Activated CD4-positive, alpha-beta T cell treated with anti-CD3 and anti-CD28 coated beads for 48 hours (primary cell): ENCODE results near the gene FBXL17.
"Not testable (repeated sequence)": the region's sequence is repeated elsewhere in the genome, so short reads cannot be mapped to it uniquely, and the experiment has no call there.

Experiments
- DNase-seq: peaks from one replicate; pipeline ENCODE4 v3.0.0-alpha.2; 2020

FBXL17 gene

DNA sequence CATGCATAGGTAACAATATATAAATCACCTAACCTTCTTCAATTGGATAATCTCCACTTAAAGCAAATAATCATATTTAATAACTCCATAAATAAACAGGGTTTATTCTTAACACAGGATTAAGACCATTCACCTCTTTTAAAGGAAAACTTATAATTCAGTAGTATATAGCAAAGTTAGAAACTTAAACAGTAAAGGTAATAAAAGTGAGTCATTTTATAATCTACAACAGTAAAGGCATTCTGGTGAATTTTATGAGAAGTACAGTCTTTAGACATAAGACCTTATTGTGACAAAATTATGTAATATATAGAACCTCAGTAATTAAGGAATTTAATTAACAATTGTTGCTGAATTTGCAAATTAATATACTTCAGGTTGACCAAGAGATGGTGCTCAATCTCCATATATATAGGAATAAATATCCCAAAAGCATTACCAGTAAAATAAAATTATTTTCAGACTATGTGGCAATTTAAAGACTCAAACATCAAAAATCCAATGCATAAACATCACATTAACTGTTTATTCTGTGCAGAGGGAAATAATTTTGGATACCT is 84.8 kb downstream of the FBXL17 start:
- no peak for DNase-seq

DNA sequence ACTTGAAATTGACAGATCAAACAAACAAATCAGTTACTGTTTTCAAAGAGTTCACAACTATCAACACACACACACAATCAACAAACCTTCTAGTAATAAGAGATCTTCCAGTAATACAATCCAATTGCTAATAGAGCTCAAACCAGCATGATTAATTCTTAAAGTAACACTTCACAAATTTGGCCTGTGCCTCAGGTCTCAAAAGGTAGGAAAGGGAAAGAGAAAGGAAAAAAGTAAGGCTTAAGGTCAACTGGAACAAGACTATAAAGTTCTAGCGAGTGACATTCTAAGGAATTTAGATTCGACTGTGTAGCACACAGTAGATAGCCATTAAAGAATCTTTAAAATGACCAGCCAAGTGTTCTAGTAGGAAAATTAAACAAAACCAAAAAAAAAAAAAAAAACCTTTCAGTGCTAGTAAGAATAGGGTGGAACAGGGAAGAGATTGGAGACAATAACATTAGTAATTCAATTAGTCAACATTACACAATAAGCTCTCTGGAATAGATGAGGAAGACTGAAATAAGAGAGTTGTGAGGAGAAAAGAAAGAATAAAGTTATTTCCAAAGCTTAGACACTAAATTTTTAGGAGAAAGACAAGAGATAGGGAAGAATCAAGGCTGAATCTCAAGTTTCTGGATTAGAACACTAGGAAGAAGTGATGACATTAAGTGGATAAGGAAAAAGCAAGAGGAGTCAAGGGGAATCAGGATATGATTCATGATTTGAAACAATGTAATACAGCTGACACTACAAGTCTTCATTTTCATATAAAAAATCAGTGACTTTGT is 86.1 kb downstream of the FBXL17 start:
- DNase-seq, result no peak

DNA sequence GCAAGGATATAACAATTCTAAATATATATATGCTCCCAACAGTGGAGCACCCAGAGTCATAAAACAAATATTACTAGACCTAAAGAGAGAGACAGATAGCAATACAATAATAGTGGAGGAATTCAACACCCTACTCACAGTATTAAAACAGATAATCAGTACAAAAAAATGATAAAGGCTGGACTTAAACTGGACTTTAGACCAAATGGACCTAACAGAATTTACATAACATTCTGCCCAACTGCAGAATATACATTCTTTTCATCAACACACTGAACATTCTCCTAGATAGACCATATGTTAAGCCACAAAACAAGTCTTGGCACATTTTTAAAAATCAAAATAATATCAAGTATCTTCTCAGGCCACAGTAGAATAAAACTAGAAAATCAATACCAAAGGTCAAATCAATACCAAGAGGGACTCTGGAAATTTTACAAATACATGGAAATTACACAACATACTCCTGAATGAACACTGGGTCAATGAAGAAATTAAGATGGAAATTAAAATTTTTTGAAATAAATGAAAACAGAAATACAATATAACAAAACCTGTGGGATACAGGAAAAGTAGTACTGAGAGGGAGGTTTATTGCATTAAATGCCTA is 100.8 kb downstream of the FBXL17 start:
- DNase-seq, result no peak

DNA sequence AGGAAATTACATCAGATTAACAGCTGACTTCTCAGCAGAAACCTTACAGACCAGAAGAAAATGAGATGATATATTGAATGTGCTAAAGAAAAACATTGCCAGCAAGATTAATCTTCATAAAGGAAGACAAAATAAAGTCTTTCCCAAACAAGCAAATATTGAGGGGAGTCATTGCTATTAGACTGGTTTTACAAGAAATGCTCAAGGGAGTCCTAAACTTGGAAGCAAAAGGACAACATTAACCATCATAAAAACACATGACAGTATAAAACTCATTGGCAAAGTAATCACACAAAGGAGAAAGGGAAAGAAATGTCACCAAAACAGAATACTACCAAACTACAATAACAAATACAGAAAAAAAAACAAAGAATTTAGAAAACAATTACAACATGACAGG is 101.7 kb downstream of the FBXL17 start:
- no peak for DNase-seq

DNA sequence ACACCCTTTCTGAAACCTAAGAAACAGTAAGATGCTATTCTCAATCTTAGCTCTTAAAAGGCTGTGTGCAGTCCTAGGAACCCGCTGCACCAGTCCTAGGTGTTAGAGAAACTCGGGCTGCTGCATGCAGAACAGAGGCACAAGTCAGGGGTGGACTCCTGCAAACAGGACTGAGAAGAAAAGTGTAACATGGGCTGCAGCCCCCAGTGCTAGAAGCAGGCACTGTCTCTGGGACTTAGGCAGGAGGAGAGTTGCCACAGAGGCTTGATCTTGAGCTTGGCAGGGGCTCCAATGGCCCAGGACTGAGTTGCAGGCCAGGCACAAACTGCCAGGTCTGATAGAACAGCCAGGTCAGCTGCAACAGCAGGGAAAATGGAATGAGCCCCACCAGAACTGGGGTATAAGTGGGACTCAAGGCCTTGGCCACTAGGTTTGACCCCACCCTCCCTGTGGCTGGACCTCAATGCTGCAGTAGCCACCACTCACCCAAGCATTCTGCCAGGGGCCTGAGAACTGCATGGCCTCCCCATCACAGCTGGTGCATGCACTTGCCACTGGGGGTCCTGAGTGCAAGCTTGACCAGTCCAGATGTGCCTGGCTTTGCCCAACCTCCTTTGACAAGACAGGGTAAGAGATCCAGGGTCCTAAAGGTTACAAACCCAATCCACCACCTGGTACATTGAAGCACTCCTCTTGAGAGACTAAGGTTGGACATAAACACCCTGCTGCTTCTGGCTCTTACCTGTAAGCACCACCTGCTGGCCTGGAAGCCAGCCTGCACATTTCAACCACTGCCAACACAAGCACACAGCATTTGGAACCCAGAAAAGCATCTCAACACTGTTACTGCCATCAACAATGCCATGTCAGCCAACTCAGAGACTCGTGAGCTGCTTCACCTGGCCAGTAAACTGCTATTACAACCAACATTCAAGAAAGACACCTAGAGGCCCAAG is 103.3 kb downstream of the FBXL17 start:
- DNase-seq, result no peak

DNA sequence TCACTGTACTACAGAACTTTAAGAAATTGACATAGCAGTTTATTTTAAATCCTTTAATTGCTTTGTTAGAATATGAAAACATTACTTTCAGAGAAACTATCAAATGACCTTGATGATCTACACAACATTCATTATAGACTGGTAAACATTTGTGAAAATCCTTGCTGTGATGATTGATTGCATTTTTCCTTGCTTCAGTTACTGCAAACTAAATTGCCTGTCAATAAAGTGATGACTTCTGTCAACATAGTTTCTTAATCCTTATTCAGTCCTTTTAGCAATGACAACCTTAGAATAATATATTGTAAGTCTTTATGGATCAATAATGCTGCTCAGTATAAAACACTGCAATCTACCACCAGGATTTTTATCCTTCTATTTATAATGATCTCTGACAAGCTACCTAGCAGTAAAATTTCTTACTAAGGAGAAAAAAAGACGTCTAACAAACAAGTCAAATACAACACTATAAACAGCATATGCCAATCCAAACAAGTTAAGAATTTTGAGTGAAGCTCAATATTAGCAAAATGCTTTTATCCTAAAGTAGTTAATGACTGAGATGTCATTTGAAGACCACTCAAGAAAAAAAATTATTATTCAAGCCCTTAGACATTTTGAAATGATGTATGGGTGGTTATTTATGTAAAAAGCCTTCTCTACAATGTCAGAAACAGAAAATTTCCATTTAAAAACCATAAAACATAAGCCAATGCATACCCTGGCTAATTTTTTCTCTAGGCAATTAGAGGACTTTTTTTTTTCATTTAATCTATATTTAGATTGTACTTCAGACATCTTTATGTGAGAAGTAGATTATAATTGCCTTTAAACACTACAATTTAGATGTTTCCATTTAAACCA is 105.5 kb downstream of the FBXL17 start:
- no peak for DNase-seq

DNA sequence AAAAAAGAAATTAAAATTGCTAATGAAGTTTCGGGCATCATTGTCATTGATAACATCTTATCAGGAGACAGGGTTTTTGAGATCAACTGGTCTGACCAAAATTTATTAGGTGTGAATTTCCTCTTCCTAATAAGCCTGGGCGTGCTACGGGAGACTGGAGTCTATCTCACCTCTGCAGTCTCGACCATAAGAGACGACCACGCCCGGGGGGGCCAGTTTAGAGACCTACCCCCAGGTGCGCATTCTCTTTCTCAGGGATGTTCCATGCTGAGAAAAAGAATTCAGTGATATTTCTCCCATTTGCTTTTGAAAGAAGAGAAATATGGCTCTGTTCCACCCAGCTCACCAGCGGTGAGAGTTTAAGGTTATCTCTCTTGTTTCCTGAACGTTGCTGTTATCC is 107.8 kb downstream of the FBXL17 start:
- not testable (repeated sequence) for DNase-seq

DNA sequence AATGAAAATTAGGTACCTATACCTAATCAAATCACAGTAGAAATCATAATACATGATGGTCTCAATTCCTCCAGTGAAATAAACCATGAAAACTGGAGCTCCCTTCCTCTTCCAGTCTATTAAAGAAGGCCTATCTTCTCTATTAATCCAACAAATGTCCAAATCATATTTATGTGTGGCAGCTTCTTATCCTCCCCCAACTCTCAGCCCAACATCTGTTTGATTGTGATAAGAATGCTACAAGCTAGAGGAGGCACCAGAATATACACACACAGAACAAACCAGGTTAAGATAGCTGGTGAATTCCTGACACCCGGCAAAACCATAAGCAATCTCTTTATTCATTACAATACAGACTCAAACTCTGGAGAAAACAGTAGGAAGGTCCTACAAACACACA is 110.8 kb downstream of the FBXL17 start:
- DNase-seq, result no peak

DNA sequence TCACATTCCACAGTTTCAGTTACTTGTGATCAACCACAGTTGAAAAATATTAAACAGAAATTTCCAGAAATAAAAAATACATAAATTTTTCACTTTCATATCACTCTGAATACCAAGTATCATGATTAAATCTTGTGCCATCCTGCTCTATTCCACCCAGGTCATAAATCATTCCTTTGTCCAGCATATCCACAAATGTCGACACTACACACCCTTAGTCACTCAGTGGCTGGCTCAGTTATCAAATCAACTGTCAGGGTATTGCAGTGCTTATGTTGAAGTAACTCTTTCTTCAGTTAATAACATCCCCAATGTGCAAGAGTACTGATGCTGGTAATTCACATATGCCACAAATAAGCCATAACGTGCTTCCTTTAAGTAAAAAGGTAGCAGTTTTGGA is 115.7 kb downstream of the FBXL17 start:
- no peak for DNase-seq

DNA sequence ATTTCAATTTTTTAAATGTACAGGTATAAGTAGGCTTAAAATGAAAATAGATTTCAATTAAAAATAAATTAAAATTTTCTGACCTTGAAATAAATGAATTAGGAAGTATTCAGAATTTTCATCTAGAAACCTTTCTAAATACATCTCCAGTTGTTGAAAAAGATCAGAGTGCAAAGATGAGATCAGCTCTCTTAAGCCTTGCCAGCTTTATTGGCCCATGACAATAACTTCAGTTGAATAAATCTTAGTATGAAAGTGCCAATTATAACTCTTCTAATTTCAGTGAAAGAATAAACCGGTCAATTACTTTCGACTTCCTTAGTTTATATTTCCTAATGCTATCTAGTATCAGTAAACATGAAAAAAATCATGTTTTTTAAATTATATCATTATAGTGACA is 117.4 kb downstream of the FBXL17 start:
- no peak for DNase-seq

DNA sequence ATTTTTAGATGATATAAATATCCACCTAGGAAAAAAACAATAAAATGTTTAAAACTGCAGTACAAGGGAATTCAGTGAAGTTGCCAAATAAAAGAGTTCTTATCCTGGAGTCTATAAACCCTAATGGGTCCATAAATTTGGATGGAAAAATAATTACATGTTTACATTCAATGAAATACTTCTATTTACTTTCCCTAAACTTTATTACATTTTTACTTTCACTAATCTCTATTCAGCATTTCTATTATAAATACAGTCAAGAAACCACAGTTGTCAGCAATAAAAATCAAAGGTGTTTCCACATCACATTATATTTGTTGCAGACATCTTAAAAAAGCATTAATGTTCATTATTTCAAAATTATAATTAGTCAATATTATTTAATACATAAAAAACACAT is 118.6 kb downstream of the FBXL17 start:
- no peak for DNase-seq

DNA sequence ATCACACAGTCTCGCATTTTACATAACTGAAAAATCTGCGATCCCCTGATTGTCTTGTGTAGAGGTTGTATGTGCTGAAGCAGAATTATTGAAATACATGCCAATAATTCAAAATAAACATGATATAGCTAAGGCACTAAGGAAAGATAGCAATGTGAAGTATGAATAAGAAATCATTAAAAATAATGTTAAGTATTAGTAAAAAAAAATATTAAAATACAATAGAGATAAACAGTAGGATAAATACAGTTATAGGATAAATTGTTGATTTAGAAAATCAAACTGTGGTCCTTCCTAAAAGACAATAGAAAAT is 121.1 kb downstream of the FBXL17 start:
- no peak for DNase-seq

DNA sequence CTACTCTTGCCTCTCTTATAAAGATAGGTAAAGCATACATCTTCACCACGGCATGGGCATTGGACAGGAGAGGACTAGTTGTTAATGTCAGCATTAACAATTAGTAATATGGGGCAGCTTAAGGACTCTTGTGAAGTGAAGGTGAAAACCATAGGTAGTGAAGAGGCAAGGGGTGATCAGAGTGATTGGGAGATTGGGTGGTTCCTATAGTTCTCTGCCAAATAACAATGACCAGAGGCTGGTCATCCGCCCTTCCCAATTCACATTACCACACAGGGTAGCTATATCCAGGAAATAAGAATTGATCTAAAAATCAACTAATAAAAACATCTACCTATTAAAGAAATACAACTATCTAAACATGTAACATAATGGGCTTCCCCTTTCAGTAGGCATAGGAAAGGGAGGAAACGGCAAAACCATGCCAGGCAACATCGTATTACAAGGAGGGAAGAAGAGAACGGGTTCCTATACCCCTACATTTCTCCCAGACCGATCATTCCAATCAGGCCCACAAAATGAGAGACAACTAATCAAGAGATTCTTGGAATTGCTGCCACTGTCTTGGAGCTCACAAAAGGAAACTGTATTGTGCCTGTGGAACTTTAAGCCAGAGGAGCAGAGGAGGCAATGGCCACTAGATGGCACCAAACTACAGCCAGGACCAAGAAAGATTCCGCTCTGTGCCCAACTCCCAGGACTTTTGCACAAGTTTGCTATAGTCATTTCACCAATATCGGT is 121.6 kb downstream of the FBXL17 start:
- peak; percentile 75 for DNase-seq

DNA sequence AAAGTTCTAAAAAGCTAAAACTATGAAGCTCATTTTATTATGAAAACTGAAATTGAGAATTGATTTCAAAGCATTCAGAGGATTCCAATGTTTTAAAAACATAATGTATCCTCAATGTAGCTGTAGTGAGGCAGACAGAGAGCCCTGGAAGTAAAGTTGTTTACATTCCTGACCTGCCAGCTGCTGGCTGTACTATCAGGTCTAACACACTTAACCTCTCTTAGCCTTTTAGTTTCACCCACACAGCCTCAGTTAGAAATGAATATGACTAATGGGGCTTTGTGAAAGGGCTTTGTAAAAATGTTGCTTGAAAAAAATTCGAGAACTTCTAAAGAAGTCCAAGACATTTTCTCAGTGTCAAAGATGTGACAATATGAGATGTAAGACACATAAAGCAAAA is 122.6 kb downstream of the FBXL17 start:
- no peak for DNase-seq

DNA sequence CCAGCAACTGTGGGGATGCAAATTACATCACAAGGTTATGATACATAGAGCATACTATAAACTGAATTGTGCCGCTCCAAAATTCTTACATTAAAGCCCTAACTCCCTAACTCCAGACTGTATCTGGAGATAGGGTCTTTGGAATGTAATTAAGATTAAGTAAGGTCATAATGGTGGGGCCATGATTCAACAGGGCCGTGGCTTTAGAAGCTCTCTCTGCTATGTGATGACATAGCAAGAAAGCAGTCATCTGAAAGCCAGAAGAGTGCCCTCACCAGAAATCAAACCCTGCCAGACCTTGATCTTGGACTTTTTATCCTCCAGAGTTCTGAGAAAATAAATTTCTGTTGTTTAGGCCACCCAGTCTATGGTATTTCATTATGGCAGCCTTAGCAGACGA is 123.9 kb downstream of the FBXL17 start:
- DNase-seq, result no peak

DNA sequence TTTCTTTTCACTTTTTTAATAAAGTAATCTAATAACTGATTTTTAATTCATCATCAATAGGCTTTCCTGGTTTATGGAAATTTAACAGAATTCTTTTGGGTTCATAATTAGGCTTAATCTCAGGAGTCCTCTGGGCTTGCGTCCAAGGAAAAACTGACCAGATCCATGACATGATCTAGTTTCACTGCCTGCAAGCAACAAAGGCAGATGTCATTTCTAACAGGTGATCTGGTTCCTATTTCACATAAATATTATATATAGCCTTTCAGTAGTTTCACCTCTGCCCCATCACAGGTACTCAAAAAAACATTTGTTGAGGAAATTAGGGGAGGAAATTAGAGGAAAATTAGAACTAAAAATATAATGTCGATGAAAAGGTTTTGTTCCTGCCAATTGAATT is 126.4 kb downstream of the FBXL17 start:
- no peak for DNase-seq

DNA sequence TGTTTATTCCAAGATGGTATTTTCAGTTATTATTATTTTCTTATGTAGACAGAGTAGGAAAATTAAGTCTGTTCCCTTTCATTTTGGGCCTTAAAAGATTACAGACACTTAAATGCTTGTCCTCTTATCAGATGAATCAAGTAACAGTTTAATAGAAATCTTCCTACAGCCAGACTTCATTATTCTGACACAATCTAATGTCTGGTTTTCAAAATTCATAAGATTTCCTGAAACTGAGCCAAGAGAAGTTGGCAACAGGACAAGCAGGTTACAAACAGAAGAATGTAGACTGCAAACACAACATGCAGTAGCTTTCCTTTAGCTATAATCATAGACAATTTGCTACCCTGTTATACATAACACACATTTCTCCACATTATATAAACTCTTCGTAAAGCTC is 130.5 kb downstream of the FBXL17 start:
- DNase-seq, result no peak

DNA sequence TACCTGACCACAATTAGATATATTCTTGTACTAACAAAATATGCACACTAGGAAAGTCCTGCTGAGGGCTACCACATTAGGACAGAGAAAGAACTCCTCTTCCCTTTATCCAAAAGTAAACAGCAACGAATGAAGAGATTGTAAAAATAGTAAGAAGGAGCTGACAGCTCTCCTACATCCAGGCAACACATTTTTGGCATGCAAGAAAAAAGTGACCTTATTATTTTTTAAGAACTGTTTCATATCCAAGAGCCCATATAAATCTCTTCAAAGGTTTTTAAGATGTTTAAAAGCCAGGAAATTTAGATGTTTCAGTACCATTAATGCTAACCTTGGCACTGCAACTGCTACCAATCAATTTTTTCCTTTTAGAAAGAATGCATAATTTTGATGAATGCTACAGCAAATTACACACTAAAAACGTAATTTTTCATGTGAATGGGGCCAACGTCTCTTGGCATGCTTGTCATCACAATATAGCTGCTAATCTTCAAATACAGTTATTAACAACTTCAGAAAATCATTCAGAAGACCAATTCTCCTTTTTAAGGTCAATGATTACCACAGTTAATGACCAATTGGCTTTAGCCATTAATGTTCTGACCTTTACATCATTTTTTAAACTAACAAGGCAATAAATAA is 132.0 kb downstream of the FBXL17 start:
- DNase-seq, result no peak

DNA sequence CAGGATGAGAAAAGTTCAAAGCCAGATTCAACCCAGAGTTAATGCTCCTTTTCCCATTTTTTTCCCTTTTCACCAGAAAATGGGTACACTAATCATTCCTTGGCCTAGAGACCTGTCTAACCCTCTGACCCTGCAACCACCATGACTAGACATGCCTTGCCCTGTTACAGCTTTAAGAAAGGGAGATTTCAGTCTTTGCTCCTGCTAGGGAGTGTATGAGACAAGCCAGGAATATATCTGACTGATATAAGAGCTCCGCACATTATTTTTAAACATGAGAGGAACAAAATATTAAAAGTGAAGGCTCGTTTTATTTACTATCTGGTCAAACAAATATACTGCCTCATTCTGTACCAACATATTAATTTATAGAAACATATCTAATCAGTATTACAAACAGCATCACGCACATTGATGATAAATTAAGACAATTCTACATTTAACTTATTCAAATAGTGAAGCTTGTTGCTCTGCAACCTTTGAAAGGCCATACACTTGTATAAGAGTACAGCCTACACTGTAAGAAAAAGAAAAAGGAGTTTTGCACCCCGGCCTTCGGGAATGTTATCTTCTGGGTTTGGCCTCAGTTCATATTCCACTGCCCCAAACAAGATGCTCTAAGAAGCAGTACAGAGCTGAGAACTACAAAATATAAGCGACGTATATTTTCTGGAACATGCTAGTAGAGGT is 132.7 kb downstream of the FBXL17 start:
- DNase-seq, result no peak
